IMR-90 (cell line): ENCODE results near the gene HOXC12. TPM values are rescaled to one million over a fixed set of nuclear protein-coding genes. Genes with fewer than 3 reads are reported as not detected.

Experiments
- ATAC-seq: fragments of 200-7000 bp; cut with Tn5 transposase; 2 replicates; pipeline ENCODE4 v1.9.1; 2020; ENCODE audit warnings: low read depth, mild to moderate bottlenecking, moderate library complexity
- BruUV-seq: library from RNA; stranded (reverse); fragments of 400-500 nt; replicated peaks from 2 replicates; lab custom pipeline; 2021; lab: Mats Ljungman, UMichigan
- CTCF ChIA-PET: fragments of 300-600 bp; formaldehyde crosslinking; extraction: SDS; loops from one replicate; lab custom pipeline; 2021; ENCODE audit warnings: antibody characterized with exemption; lab: Yijun Ruan, JAX
- POLR2A ChIA-PET: fragments of 300-600 bp; sonication (Branson Sonifier 250); formaldehyde crosslinking; loops from one replicate; lab custom pipeline; 2022; ENCODE audit warnings: antibody characterized with exemption; ENCODE audit not compliant: unreplicated experiment; lab: Charles Lee
- DNase-seq: peaks from one replicate; pipeline ENCODE4 v3.0.0; 2013
- H2AFZ ChIP-seq: replicated peaks from 2 replicates; pipeline ENCODE3; 2013; ENCODE audit warnings: low read length, mild to moderate bottlenecking; ENCODE audit not compliant: poor library complexity
- H2AK5ac ChIP-seq: 2 replicates; pipeline ENCODE4 v1.6.1; 2013; ENCODE audit warnings: low read depth, low read length, inconsistent platforms
- H2AK9ac ChIP-seq: replicated peaks from 2 replicates; pipeline ENCODE3; 2013; ENCODE audit warnings: mild to moderate bottlenecking, low read depth, low read length, moderate library complexity; ENCODE audit not compliant: poor library complexity
- H2BK120ac ChIP-seq: 2 replicates; pipeline ENCODE4 v1.6.1; 2013; ENCODE audit warnings: low read depth, low read length, inconsistent platforms
- H2BK15ac ChIP-seq: 3 replicates; pipeline ENCODE4 v1.6.1; 2013; ENCODE audit warnings: low read depth, low read length, inconsistent platforms
- H2BK20ac ChIP-seq: 2 replicates; pipeline ENCODE4 v1.6.1; 2013; ENCODE audit warnings: low read depth, mild to moderate bottlenecking, inconsistent platforms, low read length, moderate library complexity
- H2BK5ac ChIP-seq: 2 replicates; pipeline ENCODE4 v1.6.1; 2013; ENCODE audit warnings: mild to moderate bottlenecking, low read depth, low read length, inconsistent platforms; ENCODE audit not compliant: poor library complexity, severe bottlenecking
- H3K14ac ChIP-seq: replicated peaks from 2 replicates; pipeline ENCODE4 v1.6.1; 2013; ENCODE audit warnings: low read depth, low read length, inconsistent platforms
- H3K18ac ChIP-seq: 2 replicates; pipeline ENCODE4 v1.6.1; 2013; ENCODE audit warnings: low read depth, low read length, control low read depth
- H3K23ac ChIP-seq: 2 replicates; pipeline ENCODE4 v1.6.1; 2013; ENCODE audit warnings: low read depth, low read length, inconsistent platforms
- H3K27ac ChIP-seq: 2 replicates; pipeline ENCODE4 v1.5.1; 2013; ENCODE audit warnings: mild to moderate bottlenecking, control low read depth, low read length; ENCODE audit not compliant: insufficient read depth
- H3K27me3 ChIP-seq: 2 replicates; pipeline ENCODE4 v1.6.1; 2013; ENCODE audit warnings: low read length; ENCODE audit not compliant: control insufficient read depth, insufficient read depth
- H3K36me3 ChIP-seq: 2 replicates; pipeline ENCODE4 v1.6.1; 2013; ENCODE audit warnings: low read length, mixed read lengths; ENCODE audit not compliant: control insufficient read depth, insufficient read depth
- H3K4ac ChIP-seq: 2 replicates; pipeline ENCODE4 v1.6.1; 2013; ENCODE audit warnings: low read depth, low read length, inconsistent platforms
- H3K4me1 ChIP-seq: 2 replicates; pipeline ENCODE4 v1.6.1; 2013; ENCODE audit warnings: low read length, mixed read lengths; ENCODE audit not compliant: control insufficient read depth, insufficient read depth
- H3K4me2 ChIP-seq: 2 replicates; pipeline ENCODE4 v1.6.1; 2013; ENCODE audit warnings: low read depth, mild to moderate bottlenecking, control low read depth, low read length, moderate library complexity
- H3K4me3 ChIP-seq: 2 replicates; pipeline ENCODE4 v1.5.1; 2013; ENCODE audit warnings: low read depth, mild to moderate bottlenecking, control low read depth, low read length, moderate library complexity; ENCODE audit not compliant: insufficient read depth
- H3K56ac ChIP-seq: 2 replicates; pipeline ENCODE4 v1.6.1; 2013; ENCODE audit warnings: low read length, inconsistent platforms; ENCODE audit not compliant: insufficient read depth; ENCODE audit errors: extremely low read depth
- H3K79me1 ChIP-seq, 2 experiments: 2 replicates each; pipeline ENCODE4 v1.6.1; 2013; ENCODE audit warnings: low read length in 2 of 2, inconsistent platforms in 1 of 2, low read depth in 1 of 2
- H3K9ac ChIP-seq: 2 replicates; pipeline ENCODE4 v1.6.1; 2013; ENCODE audit warnings: low read depth, low read length, control low read depth
- H3K9me1 ChIP-seq: 2 replicates; pipeline ENCODE4 v1.6.1; 2013; ENCODE audit warnings: low read length, inconsistent platforms; ENCODE audit not compliant: insufficient read depth
- H3K9me3 ChIP-seq: 2 replicates; pipeline ENCODE4 v1.6.1; 2013; ENCODE audit warnings: low read length; ENCODE audit not compliant: control insufficient read depth, insufficient read depth
- H4K20me1 ChIP-seq: 2 replicates; pipeline ENCODE4 v1.6.1; 2013; ENCODE audit warnings: low read length, inconsistent platforms; ENCODE audit not compliant: insufficient read depth
- H4K5ac ChIP-seq: 2 replicates; pipeline ENCODE4 v1.6.1; 2013; ENCODE audit warnings: mild to moderate bottlenecking, low read depth, low read length, control low read depth
- H4K8ac ChIP-seq, 2 experiments: 2 replicates each; pipeline ENCODE4 v1.6.1; 2013; ENCODE audit warnings: low read depth in 2 of 2, low read length in 2 of 2, control low read depth in 1 of 2, inconsistent platforms in 1 of 2
- H4K91ac ChIP-seq: 2 replicates; pipeline ENCODE4 v1.6.1; 2013; ENCODE audit warnings: low read depth, low read length, inconsistent platforms; ENCODE audit not compliant: insufficient read depth
- CEBPB ChIP-seq: IDR thresholded peaks from 2 replicates; pipeline ENCODE4 v1.6.1; 2012; ENCODE audit warnings: low read depth, low read length, improper control_type of control experiment
- CHD1 ChIP-seq: IDR thresholded peaks from 2 replicates; pipeline ENCODE4 v1.6.1; 2012; ENCODE audit warnings: low read depth, low read length, improper control_type of control experiment
- FOS ChIP-seq: fragments of 150-350 bp; IDR thresholded peaks from 2 replicates; pipeline ENCODE4 v1.6.1; 2016; ENCODE audit warnings: low read depth, low read length
- MAFK ChIP-seq: IDR thresholded peaks from 2 replicates; pipeline ENCODE4 v1.6.1; 2012; ENCODE audit warnings: low read depth, low read length, improper control_type of control experiment
- MAZ ChIP-seq: IDR thresholded peaks from 2 replicates; pipeline ENCODE4 v1.6.1; 2012; ENCODE audit warnings: low read depth, mild to moderate bottlenecking, low read length, improper control_type of control experiment, moderate library complexity, borderline replicate concordance
- MXI1 ChIP-seq: IDR thresholded peaks from 2 replicates; pipeline ENCODE4 v1.6.1; 2012; ENCODE audit warnings: low read depth, mild to moderate bottlenecking, low read length, moderate library complexity, borderline replicate concordance
- NFE2L2 ChIP-seq: fragments of 150-350 bp; IDR thresholded peaks from 2 replicates; pipeline ENCODE4 v1.6.1; 2016; ENCODE audit warnings: low read depth, mild to moderate bottlenecking, low read length
- POLR2A ChIP-seq: IDR thresholded peaks from 2 replicates; pipeline ENCODE4 v1.6.1; 2012; ENCODE audit warnings: mild to moderate bottlenecking, low read depth, low read length
- RAD21 ChIP-seq: IDR thresholded peaks from 2 replicates; pipeline ENCODE4 v1.6.1; 2012; ENCODE audit warnings: low read length, improper control_type of control experiment
- RCOR1 ChIP-seq: IDR thresholded peaks from 2 replicates; pipeline ENCODE4 v1.6.1; 2012; ENCODE audit warnings: mild to moderate bottlenecking, low read length, improper control_type of control experiment; ENCODE audit not compliant: insufficient replicate concordance
- RFX5 ChIP-seq: IDR thresholded peaks from 2 replicates; pipeline ENCODE4 v1.8.0; 2012; ENCODE audit warnings: low read depth, mild to moderate bottlenecking, low read length, moderate library complexity
- WGBS, 2 experiments: methylation state at CpG; one replicate each; pipeline versions ENCODE4 v1.1.5 to v1.1.7; 2013; ENCODE audit warnings: missing lambda C conversion rate in 2 of 2; ENCODE audit not compliant: insufficient read length in 1 of 2; ENCODE audit errors: extremely low coverage in 2 of 2; 5-methylcytosine and 5-hydroxymethylcytosine counted together
- dilution Hi-C: fragments of 300-500 bp; cut with HindIII; formaldehyde crosslinking; loops from one replicate; pipeline ENCODE4 v1.14.3; 2018; ENCODE audit warnings: low sequenced_read_pairs; ENCODE audit not compliant: unreplicated experiment
- in situ Hi-C: fragments of 300-500 bp; cut with MboI; formaldehyde crosslinking; loops from 3 replicates; pipeline ENCODE4 v1.14.3; 2019; ENCODE audit warnings: low sequenced_read_pairs, inconsistent platforms, mixed read lengths
- intact Hi-C: fragments of 100-400 bp; cut with micrococcal nuclease; formaldehyde crosslinking; loops from 2 replicates; pipeline ENCODE4 v1.10.0; 2022
- polyA plus RNA-seq, 3 experiments: library from polyadenylated mRNA; depleted of rRNA; stranded (reverse); fragments of >200 nt; gene quantifications; 2 replicates each; pipeline ENCODE4 v1.2.3, GENCODE V29; 2012; ENCODE audit warnings: low replicate concordance in 1 of 3
- total RNA-seq: library from RNA; depleted of rRNA; stranded (reverse); fragments of >200 nt; gene quantifications from 2 replicates; pipeline ENCODE4 v1.2.3, GENCODE V29; 2012
- TF ChIP-seq, protein P1 (sequence below): conservative IDR thresholded peaks from 2 replicates; pipeline ENCODE4 v1.5.1; 2012; ENCODE audit warnings: mild to moderate bottlenecking, low read depth, low read length, improper control_type of control experiment
- TF ChIP-seq, protein P2 (sequence below): fragments of 150-350 bp; IDR thresholded peaks from 2 replicates; pipeline ENCODE4 v1.6.1; 2016; ENCODE audit warnings: low read depth, mild to moderate bottlenecking, low read length, moderate library complexity, borderline replicate concordance
- TF ChIP-seq, protein P3 (sequence below): fragments of 150-350 bp; IDR thresholded peaks from 2 replicates; pipeline ENCODE4 v1.6.1; 2017; ENCODE audit warnings: mild to moderate bottlenecking, antibody characterized with exemption, low read length, low read depth

The HOXC12 gene
- total and polyA plus RNA-seq, 2 of the 4 experiments (the other 2 are of a cell fraction): not detected

DNA sequence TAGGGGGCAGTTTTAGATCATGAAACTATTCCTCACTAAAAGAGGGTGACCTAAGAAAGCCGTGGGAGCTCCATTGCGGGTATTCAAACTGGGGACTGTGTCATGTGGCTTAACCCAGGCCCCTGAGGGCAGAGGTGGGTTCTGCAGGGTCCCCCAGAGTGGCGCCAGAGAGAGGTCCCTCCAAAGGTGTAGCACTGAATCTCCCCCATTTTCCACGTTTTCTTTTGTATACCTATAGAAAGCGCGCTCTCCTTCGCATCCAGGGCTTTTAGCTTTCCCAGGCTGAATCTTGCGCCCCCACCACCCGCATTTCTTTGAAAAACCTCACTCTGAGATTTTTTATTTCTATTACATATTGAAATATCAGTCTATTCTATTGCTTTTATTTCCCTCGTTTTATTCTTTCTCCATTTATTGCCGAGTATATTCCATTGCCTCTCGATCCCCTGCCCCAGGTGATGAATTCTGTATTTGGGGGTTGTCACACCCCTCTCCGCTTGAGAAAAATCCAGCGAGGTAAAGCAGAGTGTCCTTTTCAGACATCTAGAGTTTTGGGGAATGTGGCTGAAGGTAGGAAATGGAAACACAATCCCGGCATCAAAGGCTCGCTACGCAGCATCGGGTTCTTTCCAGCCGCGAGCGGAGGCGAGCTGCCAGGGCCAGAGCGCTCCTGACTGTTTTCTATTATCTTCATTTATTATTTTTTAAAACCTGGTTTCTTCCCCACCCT is 16.9 kb upstream of the HOXC12 start:
- Histone ChIP-seq H2AK5ac (no peak overlapping the region), H2BK20ac (no peak overlapping the region), H3K9me1 (no peaks in the 10 kb centered on the region), H4K91ac (no peak overlapping the region), H3K36me3 (no peaks in the 10 kb centered on the region), H3K27me3 (peaks cover 90% of the 10 kb centered on the region), H3K56ac (no peak overlapping the region), H3K18ac (no peak overlapping the region), H2BK5ac (no peak overlapping the region), H3K4me2 (no peak overlapping the region), H4K20me1 (no peaks in the 10 kb centered on the region), H4K8ac (no peak overlapping the region), H3K4ac (no peak overlapping the region), H3K4me3 (no peak overlapping the region), H3K4me1 (no peaks in the 10 kb centered on the region), H2BK120ac (no peak overlapping the region), H3K9me3 (peaks cover 9% of the 10 kb centered on the region), H2BK15ac (no peak overlapping the region), H3K9ac (no peak overlapping the region), H2AK9ac (no peak overlapping the region), H3K79me1 (no peaks in the 10 kb centered on the region), H4K5ac (no peak overlapping the region), H3K23ac (no peak overlapping the region), H3K14ac (no peak overlapping the region), H2AFZ (no peak overlapping the region), H3K27ac (no peak overlapping the region)
- dilution Hi-C loops (no loop called here), intact Hi-C loops (no loop called here), in situ Hi-C loops (no loop called here)
- 8% methylated on average over 3 of the region's 23 CpGs; no CpG with 5 or more reads in 1 of the 2 experiments for WGBS, 2 experiments
- no peak for ATAC-seq
- no TSS peak for BruUV-seq
- DNase-seq: no peak
- ChIA-PET POLR2A (no interaction called here), CTCF (no interaction called here)
- TF ChIP-seq FOS (no peak), CHD1 (no peak), NFE2L2 (no peak), MAZ (no peak), POLR2A (no peak), MXI1 (no peak), RFX5 (no peak), CEBPB (no peak), MAFK (no peak), RCOR1 (no peak), RAD21 (no peak)
- TF ChIP-seq, protein P1, sequence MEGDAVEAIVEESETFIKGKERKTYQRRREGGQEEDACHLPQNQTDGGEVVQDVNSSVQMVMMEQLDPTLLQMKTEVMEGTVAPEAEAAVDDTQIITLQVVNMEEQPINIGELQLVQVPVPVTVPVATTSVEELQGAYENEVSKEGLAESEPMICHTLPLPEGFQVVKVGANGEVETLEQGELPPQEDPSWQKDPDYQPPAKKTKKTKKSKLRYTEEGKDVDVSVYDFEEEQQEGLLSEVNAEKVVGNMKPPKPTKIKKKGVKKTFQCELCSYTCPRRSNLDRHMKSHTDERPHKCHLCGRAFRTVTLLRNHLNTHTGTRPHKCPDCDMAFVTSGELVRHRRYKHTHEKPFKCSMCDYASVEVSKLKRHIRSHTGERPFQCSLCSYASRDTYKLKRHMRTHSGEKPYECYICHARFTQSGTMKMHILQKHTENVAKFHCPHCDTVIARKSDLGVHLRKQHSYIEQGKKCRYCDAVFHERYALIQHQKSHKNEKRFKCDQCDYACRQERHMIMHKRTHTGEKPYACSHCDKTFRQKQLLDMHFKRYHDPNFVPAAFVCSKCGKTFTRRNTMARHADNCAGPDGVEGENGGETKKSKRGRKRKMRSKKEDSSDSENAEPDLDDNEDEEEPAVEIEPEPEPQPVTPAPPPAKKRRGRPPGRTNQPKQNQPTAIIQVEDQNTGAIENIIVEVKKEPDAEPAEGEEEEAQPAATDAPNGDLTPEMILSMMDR: no peak
- TF ChIP-seq, protein P2, sequence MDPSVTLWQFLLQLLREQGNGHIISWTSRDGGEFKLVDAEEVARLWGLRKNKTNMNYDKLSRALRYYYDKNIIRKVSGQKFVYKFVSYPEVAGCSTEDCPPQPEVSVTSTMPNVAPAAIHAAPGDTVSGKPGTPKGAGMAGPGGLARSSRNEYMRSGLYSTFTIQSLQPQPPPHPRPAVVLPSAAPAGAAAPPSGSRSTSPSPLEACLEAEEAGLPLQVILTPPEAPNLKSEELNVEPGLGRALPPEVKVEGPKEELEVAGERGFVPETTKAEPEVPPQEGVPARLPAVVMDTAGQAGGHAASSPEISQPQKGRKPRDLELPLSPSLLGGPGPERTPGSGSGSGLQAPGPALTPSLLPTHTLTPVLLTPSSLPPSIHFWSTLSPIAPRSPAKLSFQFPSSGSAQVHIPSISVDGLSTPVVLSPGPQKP: no peak
- TF ChIP-seq, protein P3, sequence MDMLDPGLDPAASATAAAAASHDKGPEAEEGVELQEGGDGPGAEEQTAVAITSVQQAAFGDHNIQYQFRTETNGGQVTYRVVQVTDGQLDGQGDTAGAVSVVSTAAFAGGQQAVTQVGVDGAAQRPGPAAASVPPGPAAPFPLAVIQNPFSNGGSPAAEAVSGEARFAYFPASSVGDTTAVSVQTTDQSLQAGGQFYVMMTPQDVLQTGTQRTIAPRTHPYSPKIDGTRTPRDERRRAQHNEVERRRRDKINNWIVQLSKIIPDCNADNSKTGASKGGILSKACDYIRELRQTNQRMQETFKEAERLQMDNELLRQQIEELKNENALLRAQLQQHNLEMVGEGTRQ: no peak
